Esophagus squamous epithelium (tissue), 4 donors: ENCODE results near the gene OR10C1.

ENCODE experiments used
- CTCF ChIP-seq, 6 experiments: fragments of 450-650 bp in 4 of 6; fragments of 200-600 bp in 2 of 6; sonication (generic) in 2 of 6; IDR thresholded peaks; one replicate each; pipeline ENCODE4 v1.5.1; 2016 to 2019; ENCODE audit warnings: antibody characterized with exemption in 6 of 6, mild to moderate bottlenecking in 4 of 6, moderate library complexity in 4 of 6
- POLR2A ChIP-seq, 4 donors: fragments of 450-650 bp; IDR thresholded peaks; one replicate each; pipeline ENCODE4 v1.6.1; 2017; ENCODE audit warnings: antibody characterized with exemption in 4 of 4, mild to moderate bottlenecking in 4 of 4, moderate library complexity in 3 of 4

GRCh38 chr6:29447670-29448069 is 8.6 kb downstream of the OR10C1 start:
- no peak for TF ChIP-seq POLR2A (IDR thresholded peaks at IDR 0.05)
- TF ChIP-seq CTCF (IDR thresholded peaks at IDR 0.05): no peak
